ENCODE results near the gene KLHL9. TPM values are rescaled to one million over a fixed set of nuclear protein-coding genes. Genes with fewer than 3 reads are reported as not detected.
A peak's percentile ranks its signal among the peaks of the same experiment; 100 is the strongest.

The KLHL9 gene
- total and polyA plus RNA-seq, 7 experiments from 2014 or later = 11.8 to 37.7 (median 21.1) TPM

- ChIA-PET CTCF (interaction anchor here (0.5 to 0.6 kb wide), 2 partner anchors 15 to 188 kb away, joined by 3 to 4 read pairs; no protein-coding TSS in a partner anchor), POLR2A (no interaction called here)
- ATAC-seq (no peak), DNase-seq (no peak)
- no peaks in the 10 kb centered on the region for H3K27me3 ChIP-seq (ENCODE audit: control insufficient read depth in 2 of 2, insufficient read depth in 2 of 2, low read length in 2 of 2)
- no peaks in the 10 kb centered on the region for H3K9me3 ChIP-seq (ENCODE audit: control insufficient read depth in 2 of 3, low read length in 3 of 3)
- H3K36me3 ChIP-seq (ENCODE audit: control insufficient read depth in 2 of 3, insufficient read depth in 3 of 3, low read length in 3 of 3) = no peaks in the 10 kb centered on the region
- H3K27ac ChIP-seq (ENCODE audit: low read depth, low read length) = no peak overlapping the region
- H3K4me3 Mint-ChIP-seq = no peak overlapping the region
- intact Hi-C loops (cut with micrococcal nuclease) = no loop called here
- peaks cover 2 to 17% (median 14%) of the 10 kb centered on the region in 7 donors for H3K4me1 Mint-ChIP-seq
- no peaks in the 10 kb centered on the region for H3K36me3 Mint-ChIP-seq
- H3K27ac Mint-ChIP-seq = no peak overlapping the region
- no peaks in the 10 kb centered on the region for H3K9me3 Mint-ChIP-seq
- H3K4me1 ChIP-seq (ENCODE audit: control insufficient read depth in 2 of 2, insufficient read depth in 2 of 2, low read length in 2 of 2) = peaks cover 3 to 6% of the 10 kb centered on the region in 2 donors
- peaks cover 10 to 67% (median 20%) of the 10 kb centered on the region in 5 donors for H3K27me3 Mint-ChIP-seq
- no peak overlapping the region for H3K4me3 ChIP-seq (ENCODE audit: low read length)
Measured at GRCh38 chr9:21362287-21362686, 27.1 kb upstream of the KLHL9 start.

- peak; percentile 72 for ATAC-seq
- H3K27ac ChIP-seq (ENCODE audit: low read depth, low read length) = peak overlapping the region; percentile 68
- peaks cover 3 to 6% of the 10 kb centered on the region in 2 donors for H3K4me1 ChIP-seq (ENCODE audit: control insufficient read depth in 2 of 2, insufficient read depth in 2 of 2, low read length in 2 of 2)
- Mint-ChIP-seq H3K27ac (peak overlapping the region; percentile 75 to 95 (median 88)), H3K27me3 (peaks cover 0 to 67% (median 6%) of the 10 kb centered on the region in 5 donors), H3K4me1 (peaks cover 4 to 27% (median 18%) of the 10 kb centered on the region in 7 donors), H3K9me3 (peaks cover 0 to 12% (median 6%) of the 10 kb centered on the region in 11 donors), H3K4me3 (peak overlapping the region; percentile 31 to 79 (median 72)), H3K36me3 (peaks cover 0 to 7% (median 6%) of the 10 kb centered on the region in 5 donors)
- peaks cover 0 to 3% (median 0%) of the 10 kb centered on the region in 3 experiments for H3K9me3 ChIP-seq (ENCODE audit: control insufficient read depth in 2 of 3, low read length in 3 of 3)
- ChIA-PET POLR2A (interaction anchor here (2.4 kb wide), 1 partner anchor 23 kb away, joined by 12 read pairs; the partner anchor contains the start of gene KLHL9), CTCF (interaction anchor here (0.6 to 0.8 kb wide), 3 partner anchors 10 to 31 kb away, joined by 3 read pairs; no protein-coding TSS in a partner anchor)
- DNase-seq = peak in 6 of 9 donors; percentile 30 to 64 (median 48)
- H3K36me3 ChIP-seq (ENCODE audit: control insufficient read depth in 2 of 3, insufficient read depth in 3 of 3, low read length in 3 of 3) = no peaks in the 10 kb centered on the region
- no peaks in the 10 kb centered on the region for H3K27me3 ChIP-seq (ENCODE audit: control insufficient read depth in 2 of 2, insufficient read depth in 2 of 2, low read length in 2 of 2)
- intact Hi-C loops (cut with micrococcal nuclease) = loop anchor here (1.0 to 2.0 kb wide), 4 partner anchors 19 to 39 kb away; partner anchors contain the start of gene KLHL9 (in 2 of the 2)
- H3K4me3 ChIP-seq (ENCODE audit: low read length) = peak overlapping the region; percentile 18
Measured at GRCh38 chr9:21357479-21358460, 22.6 kb upstream of the KLHL9 start.

DNA sequence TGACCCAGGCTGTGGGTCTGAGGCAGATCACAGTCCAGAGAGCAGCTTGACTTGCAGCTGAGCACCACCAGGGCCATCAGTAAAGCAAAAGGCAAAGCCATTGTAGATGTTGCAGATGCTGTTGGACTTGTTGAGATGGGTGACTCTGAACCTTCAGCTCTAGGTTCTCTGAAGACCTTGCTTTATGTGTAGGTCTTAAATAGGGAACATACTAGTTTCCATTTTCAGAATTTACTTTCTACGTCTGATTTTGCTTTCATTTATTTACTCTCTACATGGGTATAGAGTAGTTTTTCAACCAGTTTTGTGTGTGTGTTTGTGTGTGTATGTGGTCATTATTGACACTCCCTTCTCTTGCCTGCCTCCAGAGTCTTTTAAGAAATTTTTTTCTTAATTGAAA lies 15.6 kb upstream of the KLHL9 start, which contains the start of gene IFNA6:
IFNA6 (minus strand) TSS at position 101 of the 400 bp plus-strand sequence; CDS start at position 101, 0 bp downstream.
- peaks cover 9 to 78% (median 17%) of the 10 kb centered on the region in 5 donors for H3K27me3 Mint-ChIP-seq
- Histone ChIP-seq H3K4me3 (ENCODE audit: low read length) (no peak within 1 kb of the TSS), H3K4me1 (ENCODE audit: control insufficient read depth in 2 of 2, insufficient read depth in 2 of 2, low read length in 2 of 2) (no peaks in the 10 kb centered on the region), H3K36me3 (ENCODE audit: control insufficient read depth in 2 of 3, insufficient read depth in 3 of 3, low read length in 3 of 3) (no peaks in the 10 kb centered on the region), H3K27ac (ENCODE audit: low read depth, low read length) (no peak within 1 kb of the TSS), H3K27me3 (ENCODE audit: control insufficient read depth in 2 of 2, insufficient read depth in 2 of 2, low read length in 2 of 2) (peaks cover 0 to 6% of the 10 kb centered on the region in 2 donors), H3K9me3 (ENCODE audit: control insufficient read depth in 2 of 3, low read length in 3 of 3) (peaks cover 0 to 3% (median 0%) of the 10 kb centered on the region in 3 experiments)
- no peaks in the 10 kb centered on the region for H3K4me1 Mint-ChIP-seq
- ChIA-PET POLR2A (no interaction called here), CTCF (no interaction called here)
- intact Hi-C loops (cut with micrococcal nuclease) = no loop called here
- peaks cover 0 to 7% (median 6%) of the 10 kb centered on the region in 5 donors for H3K36me3 Mint-ChIP-seq
- H3K9me3 Mint-ChIP-seq = peaks cover 0 to 12% (median 7%) of the 10 kb centered on the region in 11 donors
- no peak for ATAC-seq
- no peak for DNase-seq
- no peak within 1 kb of the TSS for H3K4me3 Mint-ChIP-seq
- no peak within 1 kb of the TSS for H3K27ac Mint-ChIP-seq

DNA sequence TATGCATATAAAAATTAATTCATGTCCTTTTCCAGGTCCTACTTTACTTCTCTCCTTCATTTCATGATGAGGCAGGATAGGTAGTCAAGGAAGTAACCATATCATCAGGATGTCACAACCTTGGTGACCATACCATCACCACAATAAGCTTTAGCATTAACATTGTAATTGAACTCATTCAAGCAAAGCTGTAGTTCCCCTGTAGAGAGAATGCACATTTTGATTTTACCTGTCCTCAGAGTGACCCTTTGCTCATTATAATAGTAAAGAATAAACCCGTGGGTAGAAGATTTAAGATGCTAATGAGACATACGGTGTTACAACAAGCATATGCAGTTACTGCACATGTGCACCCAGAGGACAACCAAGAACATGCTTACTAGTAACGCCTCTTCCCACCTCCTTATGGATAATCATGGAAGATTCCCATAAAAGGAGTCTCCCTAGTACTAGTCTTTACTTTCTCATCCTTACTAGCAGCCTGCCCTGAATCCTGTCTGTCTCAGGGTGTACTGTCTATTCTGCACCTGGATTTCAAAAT lies 13.3 kb upstream of the KLHL9 start:
- Histone ChIP-seq H3K4me1 (ENCODE audit: control insufficient read depth in 2 of 2, insufficient read depth in 2 of 2, low read length in 2 of 2) (no peaks in the 10 kb centered on the region), H3K27ac (ENCODE audit: low read depth, low read length) (no peak overlapping the region), H3K9me3 (ENCODE audit: control insufficient read depth in 2 of 3, low read length in 3 of 3) (no peaks in the 10 kb centered on the region), H3K36me3 (ENCODE audit: control insufficient read depth in 2 of 3, insufficient read depth in 3 of 3, low read length in 3 of 3) (no peaks in the 10 kb centered on the region), H3K27me3 (ENCODE audit: control insufficient read depth in 2 of 2, insufficient read depth in 2 of 2, low read length in 2 of 2) (peaks cover 0 to 9% of the 10 kb centered on the region in 2 donors), H3K4me3 (ENCODE audit: low read length) (no peak overlapping the region)
- intact Hi-C loops (cut with micrococcal nuclease) = no loop called here
- Mint-ChIP-seq H3K36me3 (peaks cover 0 to 6% (median 0%) of the 10 kb centered on the region in 5 donors), H3K4me3 (no peak overlapping the region), H3K4me1 (no peaks in the 10 kb centered on the region), H3K27me3 (peaks cover 16 to 76% (median 23%) of the 10 kb centered on the region in 5 donors), H3K9me3 (peaks cover 0 to 4% (median under 1%) of the 10 kb centered on the region in 11 donors), H3K27ac (no peak overlapping the region)
- ATAC-seq (no peak), DNase-seq (no peak)
- CTCF ChIA-PET = interaction anchor here (1.2 kb wide), 1 partner anchor 9 kb away, joined by 3 read pairs; no protein-coding TSS in a partner anchor
- POLR2A ChIA-PET = no interaction called here

DNA sequence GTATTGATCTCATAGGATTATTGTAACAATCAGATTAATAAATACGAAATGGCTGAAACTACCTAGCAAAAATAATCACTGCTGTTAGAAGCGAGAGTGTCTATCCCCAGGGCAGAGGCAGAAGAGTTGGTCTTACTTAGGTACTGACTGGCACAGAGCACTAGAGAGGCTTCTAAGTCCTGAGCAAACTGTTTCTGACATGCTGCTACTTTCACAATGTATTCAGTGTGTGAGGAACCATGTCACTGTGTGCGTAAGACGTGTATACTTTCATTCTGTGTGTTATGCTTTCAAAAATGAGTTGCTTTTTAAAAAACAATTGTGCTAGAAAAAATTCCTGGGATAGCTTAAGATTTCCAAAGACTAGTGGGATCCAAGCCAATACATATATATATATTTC lies 5.5 kb upstream of the KLHL9 start:
- Histone ChIP-seq H3K4me1 (ENCODE audit: control insufficient read depth in 2 of 2, insufficient read depth in 2 of 2, low read length in 2 of 2) (no peaks in the 10 kb centered on the region), H3K27ac (ENCODE audit: low read depth, low read length) (no peak overlapping the region), H3K9me3 (ENCODE audit: control insufficient read depth in 2 of 3, low read length in 3 of 3) (no peaks in the 10 kb centered on the region), H3K4me3 (ENCODE audit: low read length) (no peak overlapping the region), H3K36me3 (ENCODE audit: control insufficient read depth in 2 of 3, insufficient read depth in 3 of 3, low read length in 3 of 3) (no peaks in the 10 kb centered on the region), H3K27me3 (ENCODE audit: control insufficient read depth in 2 of 2, insufficient read depth in 2 of 2, low read length in 2 of 2) (peaks cover 0 to 3% of the 10 kb centered on the region in 2 donors)
- peaks cover 1 to 14% (median 13%) of the 10 kb centered on the region in 7 donors for H3K4me1 Mint-ChIP-seq
- no peak for DNase-seq
- no peak overlapping the region for H3K4me3 Mint-ChIP-seq
- peaks cover 0 to 3% (median 0%) of the 10 kb centered on the region in 11 donors for H3K9me3 Mint-ChIP-seq
- peaks cover 0 to 8% (median 0%) of the 10 kb centered on the region in 5 donors for H3K36me3 Mint-ChIP-seq
- POLR2A ChIA-PET = interaction anchor here (1.0 kb wide), 1 partner anchor 11 kb away, joined by 3 read pairs; no protein-coding TSS in a partner anchor
- intact Hi-C loops (cut with micrococcal nuclease) = no loop called here
- H3K27ac Mint-ChIP-seq = no peak overlapping the region
- CTCF ChIA-PET = interaction anchor here (1.1 kb wide), 1 partner anchor 55 kb away, joined by 3 read pairs; no protein-coding TSS in a partner anchor
- ATAC-seq = no peak
- H3K27me3 Mint-ChIP-seq = peaks cover 16 to 73% (median 29%) of the 10 kb centered on the region in 5 donors

GRCh38 chr9:21336457-21336856 lies 1.3 kb upstream of the KLHL9 start:
- intact Hi-C loops (cut with micrococcal nuclease) = loop anchor here (2.0 to 10.0 kb wide), 5 partner anchors 14 to 714 kb away; partner anchors contain the start of genes CDKN2A (in 1 of the 2), CDKN2B-AS1 (in 1 of the 2), HACD4 (in 1 of the 2) and MLLT3 (in 1 of the 2)
- Mint-ChIP-seq H3K27me3 (peaks cover 0 to 35% (median 3%) of the 10 kb centered on the region in 5 donors), H3K4me3 (peak overlapping the region; percentile 50 to 97 (median 92)), H3K36me3 (peaks cover 11 to 21% (median 18%) of the 10 kb centered on the region in 5 donors), H3K27ac (peak overlapping the region in 7 of 9 donors; percentile 68 to 97 (median 92)), H3K4me1 (peaks cover 26 to 51% (median 46%) of the 10 kb centered on the region in 7 donors), H3K9me3 (peaks cover 0 to 14% (median 3%) of the 10 kb centered on the region in 11 donors)
- Histone ChIP-seq H3K27ac (ENCODE audit: low read depth, low read length) (no peak overlapping the region), H3K4me3 (ENCODE audit: low read length) (no peak overlapping the region), H3K9me3 (ENCODE audit: control insufficient read depth in 2 of 3, low read length in 3 of 3) (no peaks in the 10 kb centered on the region), H3K4me1 (ENCODE audit: control insufficient read depth in 2 of 2, insufficient read depth in 2 of 2, low read length in 2 of 2) (peaks cover 15 to 30% of the 10 kb centered on the region in 2 donors), H3K27me3 (ENCODE audit: control insufficient read depth in 2 of 2, insufficient read depth in 2 of 2, low read length in 2 of 2) (no peaks in the 10 kb centered on the region), H3K36me3 (ENCODE audit: control insufficient read depth in 2 of 3, insufficient read depth in 3 of 3, low read length in 3 of 3) (peaks cover 0 to 7% (median 0%) of the 10 kb centered on the region in 3 experiments)
- CTCF ChIA-PET = interaction anchor here (1.1 kb wide), 1 partner anchor 10 kb away, joined by 5 read pairs; no protein-coding TSS in a partner anchor
- ATAC-seq (no peak), DNase-seq (no peak)
- POLR2A ChIA-PET = no interaction called here
